Panc1 (cell line): ENCODE results near the gene MFF. TPM values are rescaled to one million over a fixed set of nuclear protein-coding genes. Genes with fewer than 3 reads are reported as not detected.

Source experiments
- ATAC-seq: fragments of 200-7000 bp; cut with Tn5 transposase; 2 replicates; pipeline ENCODE4 v1.9.1; 2020; ENCODE audit warnings: mild to moderate bottlenecking, moderate library complexity
- BruUV-seq: library from RNA; stranded (reverse); fragments of 400-500 nt; replicated peaks from 2 replicates; lab custom pipeline; 2021; lab: Mats Ljungman, UMichigan
- CTCF ChIA-PET: fragments of 300-600 bp; sonication (Branson Sonifier 250); formaldehyde crosslinking; loops from one replicate; lab custom pipeline; 2022; ENCODE audit warnings: antibody characterized with exemption; lab: Charles Lee
- POLR2A ChIA-PET: fragments of 300-600 bp; sonication (Branson Sonifier 250); formaldehyde crosslinking; loops from one replicate; lab custom pipeline; 2022; ENCODE audit warnings: antibody characterized with exemption; lab: Charles Lee
- DNase-seq: peaks from one replicate; pipeline ENCODE4 v3.0.0-alpha.2; 2010; ENCODE audit warnings: low read depth, low spot score
- H3K27ac ChIP-seq: 2 replicates; pipeline ENCODE4 v1.5.1; 2011; ENCODE audit warnings: mild to moderate bottlenecking, low read length, inconsistent platforms
- H3K27me3 ChIP-seq: fragments of 200-500 bp; sonication (Bioruptor generic); 2 replicates; pipeline ENCODE4 v1.6.0; 2014; ENCODE audit warnings: low read length, inconsistent platforms; ENCODE audit not compliant: control insufficient read depth, insufficient read depth
- H3K36me3 ChIP-seq: fragments of 200-500 bp; sonication (Bioruptor generic); 2 replicates; pipeline ENCODE4 v1.5.1; 2014; ENCODE audit warnings: inconsistent platforms, mild to moderate bottlenecking, low read length, moderate library complexity; ENCODE audit not compliant: control insufficient read depth, insufficient read depth
- H3K4me1 ChIP-seq: 2 replicates; pipeline ENCODE4 v1.5.1; 2011; ENCODE audit warnings: inconsistent platforms, mild to moderate bottlenecking, low read length, moderate library complexity; ENCODE audit not compliant: control insufficient read depth, insufficient read depth
- H3K4me3 ChIP-seq, 2 experiments: 2 replicates each; pipeline ENCODE4 v1.5.1; 2011 to 2012; ENCODE audit warnings: low read depth in 2 of 2, low read length in 2 of 2, mild to moderate bottlenecking in 2 of 2, inconsistent platforms in 1 of 2, moderate library complexity in 1 of 2
- H3K9me3 ChIP-seq: fragments of 200-500 bp; sonication (Bioruptor generic); 2 replicates; pipeline ENCODE4 v1.5.1; 2014; ENCODE audit warnings: low read depth, mild to moderate bottlenecking, inconsistent platforms, low read length, moderate library complexity; ENCODE audit not compliant: control insufficient read depth, insufficient read depth
- CTCF ChIP-seq: fragments of 450-650 bp; IDR thresholded peaks from 2 replicates; pipeline ENCODE4 v1.5.1; 2017; ENCODE audit warnings: mild to moderate bottlenecking
- POLR2AphosphoS5 ChIP-seq: IDR thresholded peaks from 2 replicates; pipeline ENCODE4 v1.6.1; 2012; ENCODE audit warnings: mild to moderate bottlenecking, low read depth, low read length, moderate library complexity
- REST ChIP-seq, 2 experiments: IDR thresholded peaks; 2 replicates each; pipeline ENCODE4 v1.6.1; 2011 to 2012; ENCODE audit warnings: low read depth in 2 of 2, control low read depth in 1 of 2, low read length in 1 of 2, mild to moderate bottlenecking in 1 of 2, moderate library complexity in 1 of 2; ENCODE audit not compliant: insufficient read depth in 1 of 2
- SIN3A ChIP-seq: IDR thresholded peaks from 2 replicates; pipeline ENCODE4 v1.6.1; 2012; ENCODE audit warnings: low read depth, mild to moderate bottlenecking, low read length, moderate library complexity, borderline replicate concordance; ENCODE audit not compliant: insufficient read depth
- TCF7L2 ChIP-seq: IDR thresholded peaks from 2 replicates; pipeline ENCODE4 v1.6.1; 2011; ENCODE audit warnings: mild to moderate bottlenecking, low read depth, low read length, inconsistent platforms
- in situ Hi-C: cut with HindIII; loops from 2 replicates; pipeline ENCODE4 v1.10.0; 2016; ENCODE audit warnings: low sequenced_read_pairs, low pct_unique_long_range_greater_than_20kb
- intact Hi-C: fragments of 100-400 bp; cut with micrococcal nuclease; formaldehyde crosslinking; loops from one replicate; pipeline ENCODE4 v1.10.0; 2022; ENCODE audit not compliant: unreplicated experiment
- total RNA-seq: library from RNA; stranded (reverse); gene quantifications from one replicate; pipeline ENCODE4 v1.2.1, GENCODE V29; 2021; ENCODE audit not compliant: unreplicated experiment

MFF gene
- total RNA-seq, 1 experiment from 2014 or later: 60.6 TPM

GRCh38 chr2:227322530-227323205, 2.4 kb upstream of the MFF start:
- DNase-seq (no peak), ATAC-seq (no peak)
- no TSS peak for BruUV-seq
- Histone ChIP-seq H3K9me3 (no peaks in the 10 kb centered on the region; the same call in 1 of the 2 replicates), H3K4me3 (no peak overlapping the region), H3K4me1 (peaks cover 21% of the 10 kb centered on the region), H3K36me3 (peaks cover 7% of the 10 kb centered on the region; the same call in 1 of the 2 replicates), H3K27me3 (no peaks in the 10 kb centered on the region), H3K27ac (no peak overlapping the region)
- ChIA-PET CTCF (no interaction called here), POLR2A (no interaction called here)
- in situ Hi-C loops: no loop called here
- TF ChIP-seq REST (IDR thresholded peaks at IDR 0.05; ENCODE audit: insufficient read depth in 1 of 2, low read depth in 2 of 2, low read length in 1 of 2): no peak
- TF ChIP-seq SIN3A: no peak
- no peak for TF ChIP-seq TCF7L2
- TF ChIP-seq POLR2AphosphoS5: no peak
- no peak for TF ChIP-seq CTCF
- intact Hi-C loops: no loop called here

GRCh38 chr2:227323818-227324217, 1.2 kb upstream of the MFF start:
- Histone ChIP-seq H3K9me3 (no peaks in the 10 kb centered on the region; the same call in 1 of the 2 replicates), H3K27ac (no peak overlapping the region), H3K4me3 (no peak overlapping the region), H3K4me1 (peaks cover 21% of the 10 kb centered on the region), H3K27me3 (no peaks in the 10 kb centered on the region), H3K36me3 (peaks cover 7% of the 10 kb centered on the region; the same call in 1 of the 2 replicates)
- DNase-seq: no peak
- in situ Hi-C loops: no loop called here
- ChIA-PET POLR2A (no interaction called here), CTCF (no interaction called here)
- BruUV-seq: no TSS peak
- no peak for TF ChIP-seq CTCF
- TF ChIP-seq REST (IDR thresholded peaks at IDR 0.05; ENCODE audit: insufficient read depth in 1 of 2, low read depth in 2 of 2, low read length in 1 of 2): no peak
- no peak for TF ChIP-seq TCF7L2
- no peak for TF ChIP-seq POLR2AphosphoS5
- no peak for TF ChIP-seq SIN3A
- no peak for ATAC-seq
- intact Hi-C loops: no loop called here
